Hindlimb muscle (tissue), 1 donor: ENCODE measurements around the gene BTN2A1. TPM values are rescaled to one million over a fixed set of nuclear protein-coding genes. Genes with fewer than 3 reads are reported as not detected.
"Not testable (repeated sequence)": the region's sequence is repeated elsewhere in the genome, so short reads cannot be mapped to it uniquely, and the experiment has no call there.

Experiments used
- DNase-seq: peaks from one replicate; pipeline ENCODE4 v3.0.0-alpha.2; 2013
- polyA plus RNA-seq: library from polyadenylated mRNA; unstranded; fragments of 120-200 nt; gene quantifications from one replicate; pipeline ENCODE4 v1.2.1, GENCODE V29; 2013; ENCODE audit not compliant: insufficient read length

Gene BTN2A1
- polyA plus RNA-seq, 1 donor = 27.4 TPM

DNA sequence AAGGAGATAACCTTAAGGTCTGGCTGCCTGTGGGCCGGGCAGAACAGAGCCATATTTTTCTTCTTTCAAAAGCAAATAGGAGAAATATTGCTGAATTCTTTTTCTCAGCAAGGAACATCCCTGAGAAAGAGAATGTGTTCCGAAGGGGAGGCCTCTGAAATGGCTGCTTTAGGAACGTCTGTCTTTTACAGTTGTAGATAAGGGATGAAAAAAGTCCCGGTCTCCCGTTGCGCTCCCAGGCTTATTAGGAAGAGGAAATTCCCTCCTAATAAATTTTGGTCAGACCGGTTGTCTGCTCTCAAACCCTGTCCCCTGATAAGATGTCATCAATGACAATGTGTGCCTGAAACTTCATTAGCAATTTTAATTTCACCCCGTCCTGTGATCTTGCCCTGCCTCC is 24.1 kb upstream of the BTN2A1 start:
- not testable (repeated sequence) for DNase-seq

DNA sequence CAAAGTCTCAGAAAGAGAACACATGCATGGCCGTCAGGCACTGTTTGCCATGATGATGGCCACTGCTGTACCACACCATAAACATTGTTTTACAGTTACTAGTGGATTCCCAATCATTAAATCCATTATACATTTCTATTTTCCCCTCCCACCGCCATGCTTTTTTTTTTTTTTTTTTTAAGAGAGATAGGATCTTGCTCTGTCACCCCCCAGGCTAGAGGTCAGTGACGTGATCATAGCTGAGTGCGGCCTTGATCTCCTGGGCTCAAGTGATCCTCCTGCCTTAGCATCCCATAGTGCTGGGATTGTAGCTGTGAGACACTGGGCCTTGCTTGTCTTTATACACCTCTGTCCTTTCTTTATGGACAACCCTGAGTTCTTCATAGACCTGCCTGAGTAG is 21.7 kb upstream of the BTN2A1 start:
- DNase-seq = no peak

DNA sequence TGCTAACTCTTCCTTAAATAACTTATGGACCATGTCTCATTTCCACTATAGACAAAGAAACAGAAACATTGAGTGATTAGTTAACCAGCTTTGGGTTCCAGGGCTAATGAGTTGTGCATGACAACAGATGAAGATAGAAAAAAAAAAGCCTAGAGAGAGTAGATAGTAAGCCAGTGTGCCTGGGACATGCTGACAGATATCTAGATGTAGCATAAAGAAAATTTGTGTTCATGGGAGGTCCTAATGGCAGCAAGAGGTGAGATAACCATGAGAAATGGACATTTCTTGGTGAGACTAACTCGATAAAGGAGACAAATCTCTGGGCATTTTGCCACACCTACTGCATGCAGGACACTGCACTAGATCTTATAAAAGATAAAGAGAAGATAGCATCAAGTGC is 20.2 kb upstream of the BTN2A1 start:
- DNase-seq = no peak

DNA sequence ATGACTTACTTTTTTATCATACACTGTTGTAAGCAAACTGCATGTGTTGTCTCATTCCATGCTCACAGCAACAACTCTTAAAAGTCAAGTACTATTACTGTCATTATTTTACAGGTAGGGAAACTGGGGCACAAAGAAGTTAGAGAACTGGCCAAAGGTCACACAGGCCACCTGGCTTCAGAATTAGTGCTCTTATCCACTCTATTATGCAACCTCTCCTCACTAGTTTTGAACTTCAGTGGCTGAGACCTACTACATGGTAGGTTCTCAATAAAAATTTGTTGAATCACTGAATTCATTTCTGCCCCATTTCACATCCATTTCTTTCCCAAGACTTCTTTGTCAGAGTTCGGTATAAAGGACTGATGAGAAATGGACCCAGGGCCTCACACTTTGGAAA is 19.8 kb upstream of the BTN2A1 start:
- no peak for DNase-seq

DNA sequence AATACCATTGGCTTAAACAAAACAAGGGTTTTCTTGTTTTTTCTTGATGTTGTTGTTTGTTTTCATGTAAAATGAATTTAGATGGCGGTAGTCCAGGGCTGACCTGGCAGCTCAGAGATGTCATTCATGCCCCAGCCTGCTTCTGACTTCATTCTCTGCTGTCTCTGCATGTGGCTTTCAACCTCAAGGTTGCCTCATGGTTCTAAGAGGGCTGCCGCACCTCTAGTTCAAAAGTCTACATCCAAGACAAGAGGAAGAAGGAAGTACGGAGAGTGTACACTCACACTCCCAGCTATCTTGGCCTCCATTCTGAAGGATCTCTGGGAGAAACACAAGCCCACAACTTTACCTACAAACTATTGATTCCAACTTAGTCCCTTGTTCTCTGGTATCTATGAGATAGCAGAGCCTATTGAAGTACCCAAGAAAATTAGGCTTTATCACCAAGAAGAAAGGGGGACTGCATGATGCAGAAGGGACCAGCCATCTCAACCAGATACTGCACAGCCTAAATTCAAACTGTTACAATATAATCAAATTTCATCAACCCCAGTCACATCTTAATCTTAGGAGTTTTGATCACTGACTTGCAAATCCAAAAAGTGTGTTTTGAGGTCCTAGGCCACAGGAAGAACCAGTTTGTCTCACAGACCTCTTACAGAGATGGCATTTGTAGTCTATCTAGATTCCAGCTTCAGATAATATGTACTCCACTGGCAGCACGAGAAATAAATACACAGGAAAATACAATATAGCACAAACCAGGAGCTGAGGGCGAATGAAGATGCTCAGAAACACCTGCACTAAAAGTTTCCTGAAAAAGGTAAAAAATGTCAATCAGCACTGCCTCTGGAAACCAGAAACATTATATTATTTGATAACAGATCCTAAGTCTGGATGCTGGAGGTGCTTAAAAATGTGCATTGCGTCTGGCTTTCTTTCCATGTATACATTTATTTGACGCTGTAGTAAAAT is 18.3 kb upstream of the BTN2A1 start:
- DNase-seq = no peak

DNA sequence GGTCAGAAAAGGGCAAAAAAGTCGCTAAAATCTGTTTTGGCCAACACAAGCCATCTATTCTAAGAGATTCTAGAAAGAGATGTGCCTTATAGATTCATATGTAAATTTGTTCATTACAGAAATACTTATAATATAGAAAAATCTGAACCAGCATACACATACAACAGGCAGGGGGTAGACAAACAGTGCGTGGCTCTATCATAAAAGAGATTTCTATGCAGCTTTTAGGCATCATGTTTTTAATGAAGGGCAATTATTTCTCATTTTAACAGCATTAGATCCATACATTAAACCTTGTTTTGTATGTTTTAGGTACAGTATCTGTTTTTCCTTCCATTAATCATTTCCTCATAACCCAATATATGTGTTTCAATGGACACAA is 16.8 kb upstream of the BTN2A1 start:
- no peak for DNase-seq

DNA sequence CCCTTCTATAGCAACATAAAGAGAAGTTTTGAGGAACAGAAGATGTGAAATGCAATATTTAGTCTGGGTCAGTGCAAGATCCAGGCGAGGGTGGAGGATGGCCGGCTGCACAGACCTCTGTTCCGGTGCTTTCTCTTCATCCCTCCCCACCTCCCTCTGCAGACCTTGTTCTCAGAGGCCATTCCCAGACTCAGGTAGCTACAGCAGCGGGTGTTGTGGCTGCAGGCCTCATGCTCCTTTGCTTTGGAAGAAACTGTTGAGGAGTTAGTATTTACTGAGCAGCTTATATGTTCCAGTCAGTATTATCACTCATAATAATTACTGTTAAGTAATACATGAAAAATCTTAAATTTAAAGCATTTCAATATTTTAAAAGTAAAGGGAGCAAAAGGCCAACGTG is 15.8 kb upstream of the BTN2A1 start:
- DNase-seq = no peak

DNA sequence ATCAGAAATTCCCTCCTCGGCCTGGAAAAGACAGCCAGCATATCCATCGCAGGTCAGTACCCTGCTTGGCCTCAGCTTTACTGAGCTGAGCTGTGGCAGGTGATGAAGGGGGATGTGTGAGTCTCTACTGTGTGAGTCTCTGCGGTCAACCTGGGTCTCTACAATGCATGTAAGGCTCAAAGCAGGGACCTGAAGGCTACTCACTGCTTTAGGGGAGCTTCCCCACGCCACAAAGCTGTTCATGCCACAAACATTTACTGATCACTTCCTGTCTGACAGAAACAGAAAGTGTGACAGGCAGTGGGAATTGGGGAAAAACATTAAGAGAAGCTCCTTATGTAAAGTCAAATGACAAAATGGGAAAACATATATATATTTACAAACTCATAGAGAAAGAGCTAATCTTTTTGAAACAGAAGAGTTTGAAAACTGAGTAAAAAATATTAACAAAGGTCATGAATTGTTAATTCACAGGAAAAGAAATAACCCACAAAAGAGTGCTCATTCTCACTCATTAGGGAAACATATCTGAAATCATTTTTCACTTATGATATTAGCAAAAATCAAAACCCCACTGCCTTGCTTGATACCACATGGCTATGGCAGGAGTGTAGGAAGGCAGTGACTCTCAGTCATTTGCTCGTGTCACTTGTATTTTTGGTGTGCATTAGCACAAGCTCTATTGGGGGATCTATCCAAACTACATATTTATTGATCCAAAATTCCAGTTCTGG is 11.7 kb upstream of the BTN2A1 start:
- DNase-seq = no peak

DNA sequence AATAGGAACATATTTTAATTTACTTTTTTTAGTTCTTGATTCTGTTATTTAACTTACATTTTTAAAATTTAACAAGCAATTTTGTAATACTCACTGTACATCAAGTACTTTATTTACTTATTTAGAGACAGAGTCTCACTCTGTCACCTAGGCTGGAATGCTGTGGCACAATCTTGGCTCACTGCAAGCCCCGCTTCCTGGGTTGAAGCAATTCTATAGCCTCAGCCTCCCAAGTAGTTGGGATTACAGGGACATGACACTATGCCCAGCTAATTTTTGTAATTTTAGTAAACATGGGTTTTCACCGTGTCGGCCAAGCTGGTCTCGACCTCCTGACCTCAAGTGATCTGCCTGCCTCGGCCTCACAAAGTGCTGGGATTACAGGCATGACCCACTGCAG is 10.5 kb upstream of the BTN2A1 start:
- DNase-seq = no peak

DNA sequence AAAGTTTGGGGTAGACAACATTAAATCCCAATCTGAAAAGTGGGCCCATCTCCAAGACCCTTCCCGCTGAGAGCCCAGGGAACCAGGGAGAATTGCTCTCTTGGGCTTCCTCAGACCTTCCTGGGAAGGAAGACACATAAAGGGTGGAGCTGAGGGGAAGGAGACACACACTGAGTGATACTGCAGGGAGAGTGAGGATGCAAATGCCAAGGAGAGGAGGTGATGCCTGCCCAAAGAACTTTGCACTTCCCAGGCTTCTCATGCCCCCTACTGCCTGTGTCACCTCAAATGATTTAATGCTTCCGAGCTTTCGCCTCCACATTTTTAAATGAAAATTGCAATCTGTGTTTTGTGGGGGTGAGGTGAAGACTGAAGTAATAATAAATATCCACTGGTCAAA is 7.5 kb upstream of the BTN2A1 start:
- no peak for DNase-seq

DNA sequence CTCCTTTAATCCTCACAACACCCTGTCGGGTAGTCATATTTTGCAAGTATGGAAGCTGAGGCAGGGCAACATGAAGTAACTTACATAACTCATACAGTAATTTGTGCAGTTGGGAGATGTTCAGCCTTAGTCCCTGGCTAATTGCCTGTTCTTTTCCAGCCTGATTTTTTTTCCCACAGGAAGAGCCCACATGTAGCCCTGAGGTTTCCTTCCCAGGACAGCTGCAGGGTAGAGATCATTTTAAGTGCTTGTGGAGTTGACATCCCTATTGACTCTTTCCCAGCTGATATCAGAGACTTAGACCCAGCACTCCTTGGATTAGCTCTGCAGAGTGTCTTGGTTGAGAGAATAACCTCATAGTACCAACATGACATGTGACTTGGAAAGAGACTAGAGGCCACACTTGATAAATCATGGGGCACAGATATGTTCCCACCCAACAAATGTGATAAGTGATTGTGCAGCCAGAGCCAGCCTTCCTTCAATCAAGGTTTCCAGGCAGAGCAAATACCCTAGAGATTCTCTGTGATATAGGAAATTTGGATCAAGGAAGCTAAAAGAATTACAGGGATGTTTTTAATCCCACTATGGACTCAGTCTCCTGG is 5.0 kb upstream of the BTN2A1 start:
- DNase-seq = no peak

DNA sequence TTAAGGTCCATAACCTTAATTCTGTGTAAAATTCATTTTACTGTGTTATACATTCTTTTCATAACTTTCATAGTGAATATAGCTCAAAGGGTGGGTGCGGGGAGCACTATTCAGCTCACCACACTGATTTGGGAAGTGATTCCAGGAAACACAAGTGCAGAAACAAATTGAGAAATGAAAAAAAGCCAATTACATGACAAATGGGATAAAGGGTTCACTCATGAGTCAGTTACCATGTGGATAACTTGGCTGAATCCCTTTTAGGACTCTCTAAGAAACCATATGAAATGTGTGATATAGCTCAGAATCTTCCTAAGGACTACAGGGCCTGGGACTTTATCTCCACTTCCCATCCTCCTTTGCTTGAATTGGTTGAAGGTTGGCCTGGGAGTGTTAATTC is 3.1 kb upstream of the BTN2A1 start:
- no peak for DNase-seq

DNA sequence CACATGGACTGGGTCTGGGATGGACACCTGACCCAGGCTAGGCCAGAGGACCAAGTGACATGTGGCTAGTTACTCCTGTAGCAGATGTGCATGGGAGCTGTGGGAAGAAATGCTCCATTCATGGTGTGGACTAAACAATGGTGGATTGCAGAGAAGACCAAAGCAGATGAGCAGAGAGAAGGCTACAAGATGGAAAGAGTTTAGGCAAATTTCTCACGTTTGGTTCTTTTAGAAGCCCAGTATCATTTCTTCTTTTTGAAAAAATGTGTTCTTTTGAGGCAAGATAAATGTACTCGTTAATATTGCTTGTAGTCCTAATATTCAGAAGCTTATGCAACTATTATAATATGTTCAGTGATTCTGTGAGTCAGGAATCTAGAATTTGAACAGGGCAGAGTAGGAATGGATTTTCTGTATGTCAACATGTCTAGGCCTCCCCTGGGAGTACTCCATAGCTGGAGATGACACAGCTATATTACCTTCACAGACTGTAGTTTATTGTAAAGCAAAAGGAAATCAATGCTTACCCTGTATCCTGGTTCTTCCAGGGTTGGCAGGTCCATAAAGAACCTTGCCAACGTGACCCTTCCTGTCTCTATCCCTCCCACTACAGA is 2.3 kb upstream of the BTN2A1 start:
- no peak for DNase-seq

DNA sequence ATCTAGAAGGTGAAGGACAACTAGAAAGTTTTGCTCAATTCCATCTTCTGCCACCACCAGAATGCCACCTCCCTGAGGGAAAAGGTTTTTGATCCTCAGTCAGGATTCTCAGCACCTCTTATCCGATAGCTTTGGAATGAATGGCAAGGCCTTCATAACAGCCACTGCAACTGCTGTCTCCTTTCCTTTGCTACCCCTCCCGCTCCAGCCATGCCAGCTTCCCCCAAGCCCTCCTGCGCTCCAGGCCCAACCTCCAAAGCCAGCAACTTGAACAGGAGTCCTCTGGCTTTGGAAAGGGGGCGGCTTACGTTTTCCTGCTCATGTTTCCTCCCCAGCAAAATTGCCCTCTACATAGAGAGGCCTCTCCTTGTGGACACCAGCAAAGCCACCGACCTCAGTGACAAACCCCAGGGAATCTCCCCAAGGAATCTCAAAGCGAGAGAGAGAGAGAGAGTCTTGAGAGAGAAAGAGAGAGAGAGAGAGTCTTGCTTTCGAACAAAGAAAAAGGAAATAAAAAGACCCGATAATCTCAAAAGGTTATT is 420 bp upstream of the BTN2A1 start:
- DNase-seq = no peak

DNA sequence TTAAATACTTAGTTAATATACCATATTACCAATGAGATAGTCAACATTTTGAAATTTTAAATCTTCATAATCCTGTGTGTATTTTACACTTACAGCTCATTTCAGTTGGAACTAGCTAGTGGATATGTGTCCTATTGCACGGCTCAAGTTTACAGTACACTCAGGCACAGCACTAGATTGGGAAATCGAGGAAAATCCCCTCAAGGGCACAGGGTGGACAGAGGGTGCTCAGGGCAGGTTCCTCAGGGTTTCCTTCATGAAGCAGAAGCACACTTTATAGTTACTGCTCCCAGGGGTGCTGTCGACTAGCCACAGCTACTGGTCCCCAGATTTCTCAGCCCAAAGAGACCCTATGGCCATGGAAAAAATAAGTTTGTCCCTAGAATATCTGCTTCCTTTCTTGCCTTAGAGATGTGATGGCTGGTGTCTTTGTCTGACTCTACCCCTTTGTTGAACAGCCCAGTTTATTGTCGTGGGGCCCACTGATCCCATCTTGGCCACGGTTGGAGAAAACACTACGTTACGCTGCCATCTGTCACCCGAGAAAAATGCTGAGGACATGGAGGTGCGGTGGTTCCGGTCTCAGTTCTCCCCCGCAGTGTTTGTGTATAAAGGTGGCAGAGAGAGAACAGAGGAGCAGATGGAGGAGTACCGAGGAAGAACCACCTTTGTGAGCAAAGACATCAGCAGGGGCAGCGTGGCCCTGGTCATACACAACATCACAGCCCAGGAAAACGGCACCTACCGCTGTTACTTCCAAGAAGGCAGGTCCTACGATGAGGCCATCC is 1.5 kb downstream of the BTN2A1 start:
- DNase-seq = no peak

DNA sequence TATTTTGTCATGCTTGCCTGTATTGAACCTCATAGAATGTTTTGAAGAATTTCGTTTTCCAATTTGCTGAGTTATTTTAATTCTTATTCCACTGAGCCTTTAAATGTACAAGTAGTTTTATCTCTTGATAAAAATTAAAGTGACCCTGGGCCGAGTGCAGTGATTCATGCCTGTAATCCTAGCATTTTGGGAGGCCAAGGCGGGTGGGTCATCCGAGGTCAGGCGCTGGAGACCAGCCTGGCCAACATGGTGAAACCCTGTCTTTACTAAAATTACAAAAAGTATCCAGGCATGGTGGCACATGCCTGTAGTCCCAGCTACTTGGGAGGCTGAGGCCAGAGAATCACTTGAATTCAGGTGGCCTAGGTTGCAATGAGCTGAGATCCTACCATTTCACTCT is 3.6 kb downstream of the BTN2A1 start:
- not testable (repeated sequence) for DNase-seq

DNA sequence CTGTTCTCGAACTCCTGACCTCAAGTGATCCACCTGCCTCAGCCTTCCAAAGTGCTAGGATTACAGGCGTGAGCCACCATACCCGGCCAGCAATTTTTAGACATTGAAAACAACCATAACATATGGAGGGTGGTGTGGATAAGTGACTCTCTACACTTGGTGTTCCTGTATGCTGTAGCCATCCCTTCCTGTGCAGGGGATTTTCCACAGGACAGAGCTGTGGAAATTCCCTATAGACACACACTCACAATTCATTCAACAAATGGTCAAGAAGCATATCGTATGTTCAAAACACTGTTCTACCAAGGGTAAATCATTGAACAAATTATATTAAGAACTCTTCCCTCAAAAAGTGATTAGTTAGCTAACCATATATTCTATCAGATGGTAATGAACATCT is 6.3 kb downstream of the BTN2A1 start:
- DNase-seq = no peak

DNA sequence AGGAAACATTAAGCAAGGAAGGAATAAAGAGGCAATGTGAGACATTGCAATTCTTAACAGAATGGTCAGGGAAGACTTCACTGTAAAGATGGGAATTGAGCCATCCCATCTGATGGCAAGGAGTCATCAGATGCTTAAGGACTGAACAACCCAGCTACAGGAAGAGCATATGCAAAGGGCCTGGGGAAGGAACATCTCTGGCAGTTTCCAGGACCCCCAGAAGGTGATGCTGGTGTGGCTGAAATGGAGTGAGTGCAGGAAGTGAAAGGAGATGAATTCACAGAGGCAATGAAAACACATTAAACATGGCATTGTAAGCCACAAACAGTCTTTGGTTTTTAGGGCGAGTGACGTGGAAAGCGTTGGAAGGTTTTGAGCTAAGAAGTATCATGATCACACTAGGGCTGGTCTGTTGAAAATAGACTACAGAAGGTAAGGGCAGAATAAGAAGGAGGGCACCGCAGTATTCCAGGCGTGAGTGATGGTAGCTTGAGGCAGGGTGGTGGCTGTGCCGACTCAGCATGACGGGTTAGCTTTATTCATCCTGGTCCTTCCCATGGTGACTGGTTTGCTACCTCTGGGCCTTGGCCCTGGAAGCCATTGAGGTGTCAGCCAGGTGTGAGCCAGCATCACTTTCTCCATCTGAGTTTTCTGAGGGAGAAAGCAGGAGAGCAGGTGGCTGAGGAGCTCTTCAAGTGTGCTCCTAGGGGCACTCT is 6.8 kb downstream of the BTN2A1 start:
- no peak for DNase-seq

DNA sequence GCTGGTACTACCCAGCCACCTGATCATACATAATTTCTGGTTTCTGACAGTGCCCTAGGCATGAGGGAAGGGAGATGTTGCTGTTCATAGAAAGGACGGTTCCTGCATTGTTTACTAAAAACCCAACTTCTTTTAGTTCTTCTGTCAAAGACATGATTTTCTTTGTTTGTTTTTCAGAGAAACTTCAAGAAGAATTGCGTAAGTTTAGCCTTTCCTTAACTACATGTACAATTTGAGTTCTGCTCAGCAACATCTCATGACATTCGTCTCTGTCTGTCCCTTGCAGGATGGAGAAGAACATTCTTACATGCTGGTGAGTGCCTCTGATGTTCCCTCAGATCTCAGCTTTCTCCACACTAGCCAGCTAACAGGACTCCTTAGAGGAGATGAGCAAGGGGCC is 8.0 kb downstream of the BTN2A1 start:
- no peak for DNase-seq

DNA sequence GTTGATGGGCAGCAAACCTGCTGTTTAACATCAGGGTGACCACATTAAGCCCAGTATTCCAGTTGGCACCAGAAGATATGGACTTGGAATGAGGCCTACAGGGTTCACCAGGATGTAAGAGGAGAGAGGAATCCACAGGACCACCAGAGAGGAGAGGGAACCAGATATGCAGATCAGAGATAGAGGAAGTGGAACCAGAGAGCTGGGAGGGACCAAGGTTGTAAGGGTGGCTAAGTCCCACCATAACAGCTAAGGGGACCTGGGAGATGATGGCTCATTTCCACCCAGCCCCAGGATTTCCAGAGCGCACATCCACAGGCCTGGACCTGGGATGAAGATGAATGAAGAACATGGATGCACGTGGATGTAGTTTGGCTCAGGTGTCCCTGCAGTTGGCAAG is 11.1 kb downstream of the BTN2A1 start:
- DNase-seq = no peak

DNA sequence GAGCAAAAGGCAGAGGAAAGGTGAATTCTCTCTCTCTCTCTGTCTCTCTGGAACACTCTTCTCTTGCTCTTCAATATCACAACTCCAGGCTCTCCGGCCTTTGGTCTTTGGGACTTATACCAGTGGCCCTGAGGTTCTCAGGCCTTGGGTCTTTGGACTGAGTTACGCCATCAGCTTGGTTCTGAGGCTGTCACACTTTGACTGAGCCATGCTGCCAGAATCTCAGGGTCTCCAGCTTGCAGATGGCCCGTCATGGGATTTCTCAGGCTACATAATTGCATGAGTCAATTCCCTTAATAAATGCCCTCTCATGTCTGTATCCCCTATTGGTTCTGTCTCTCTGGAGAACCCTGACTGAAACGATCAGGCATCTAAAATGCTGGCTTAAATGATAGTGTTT is 12.9 kb downstream of the BTN2A1 start:
- DNase-seq = no peak
